Measurements from ENCODE around the gene SMPD3.

The SMPD3 gene

DNA sequence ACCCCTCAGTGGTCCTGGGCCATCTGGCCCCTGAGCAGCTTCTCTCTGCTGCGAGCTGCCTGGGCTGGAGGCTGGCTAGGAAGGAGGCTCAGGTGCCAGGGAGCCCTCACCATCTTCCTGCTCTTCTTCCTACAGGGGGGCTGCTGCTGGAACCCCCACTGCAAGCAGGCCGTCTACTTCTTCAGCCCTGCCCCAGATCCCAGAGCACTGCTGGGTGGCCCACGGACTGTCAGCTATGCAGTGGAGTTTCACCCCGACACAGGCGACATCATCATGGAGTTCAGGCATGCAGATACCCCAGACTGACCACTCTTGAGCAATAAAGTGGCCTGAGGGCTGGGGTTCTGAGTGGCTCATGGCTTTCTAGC, 91.4 kb downstream of the SMPD3 start:
- TF ChIP-seq POLR2AphosphoS5 (IDR thresholded peaks at IDR 0.05; ENCODE audit: low read depth, low read length) (no peak), REST (IDR thresholded peaks at IDR 0.05; ENCODE audit: insufficient read depth in 1 of 2, low read depth in 2 of 2, low read length in 2 of 2) (no peak), SIN3A (IDR thresholded peaks at IDR 0.05; ENCODE audit: borderline replicate concordance, insufficient read depth, low read length) (no peak), TAF1 (IDR thresholded peaks at IDR 0.05; ENCODE audit: borderline replicate concordance, insufficient read depth, low read length) (no peak), FOXP2 (optimal IDR thresholded peaks at IDR 0.05; ENCODE audit: borderline replicate concordance, extremely low read depth, extremely low read length, insufficient read depth) (no peak)

DNA sequence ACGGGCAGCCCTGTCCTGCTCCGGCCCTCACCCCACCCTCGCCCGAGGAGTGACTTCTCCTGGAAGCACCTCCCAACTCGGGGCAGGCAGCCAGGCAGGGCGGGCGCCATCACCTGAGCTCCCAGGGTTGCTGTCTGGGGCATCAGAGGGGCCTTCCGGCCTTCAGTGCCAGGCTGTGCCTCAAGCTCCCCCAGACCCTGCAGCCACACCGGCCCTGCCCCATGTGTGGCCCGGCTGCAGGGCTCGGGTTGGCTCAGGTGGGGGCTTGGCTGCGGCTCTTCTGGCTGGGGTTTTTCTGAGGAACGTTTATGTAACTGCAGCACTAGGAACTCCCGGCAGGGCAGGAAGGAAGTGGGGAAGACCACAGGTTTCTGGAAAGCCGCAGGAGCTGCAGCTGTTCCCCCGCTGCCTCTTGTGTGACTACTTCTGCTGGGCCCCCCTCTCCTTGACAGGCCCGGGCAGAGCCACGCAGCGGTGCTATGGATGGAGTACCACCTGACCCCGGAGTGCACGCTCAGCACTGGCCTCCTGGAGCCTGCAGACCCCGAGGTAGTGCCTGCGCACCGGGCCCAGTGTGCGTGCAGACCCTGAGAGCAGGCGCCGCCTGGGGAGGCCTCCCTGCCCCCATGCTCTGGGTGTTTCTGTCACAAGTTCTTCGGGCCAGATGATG, 91.9 kb downstream of the SMPD3 start:
- TF ChIP-seq TAF1 (IDR thresholded peaks at IDR 0.05; ENCODE audit: borderline replicate concordance, insufficient read depth, low read length) (no peak), POLR2AphosphoS5 (IDR thresholded peaks at IDR 0.05; ENCODE audit: low read depth, low read length) (no peak), REST (IDR thresholded peaks at IDR 0.05; ENCODE audit: insufficient read depth in 1 of 2, low read depth in 2 of 2, low read length in 2 of 2) (no peak), SIN3A (IDR thresholded peaks at IDR 0.05; ENCODE audit: borderline replicate concordance, insufficient read depth, low read length) (no peak), FOXP2 (optimal IDR thresholded peaks at IDR 0.05; ENCODE audit: borderline replicate concordance, extremely low read depth, extremely low read length, insufficient read depth) (no peak)

DNA sequence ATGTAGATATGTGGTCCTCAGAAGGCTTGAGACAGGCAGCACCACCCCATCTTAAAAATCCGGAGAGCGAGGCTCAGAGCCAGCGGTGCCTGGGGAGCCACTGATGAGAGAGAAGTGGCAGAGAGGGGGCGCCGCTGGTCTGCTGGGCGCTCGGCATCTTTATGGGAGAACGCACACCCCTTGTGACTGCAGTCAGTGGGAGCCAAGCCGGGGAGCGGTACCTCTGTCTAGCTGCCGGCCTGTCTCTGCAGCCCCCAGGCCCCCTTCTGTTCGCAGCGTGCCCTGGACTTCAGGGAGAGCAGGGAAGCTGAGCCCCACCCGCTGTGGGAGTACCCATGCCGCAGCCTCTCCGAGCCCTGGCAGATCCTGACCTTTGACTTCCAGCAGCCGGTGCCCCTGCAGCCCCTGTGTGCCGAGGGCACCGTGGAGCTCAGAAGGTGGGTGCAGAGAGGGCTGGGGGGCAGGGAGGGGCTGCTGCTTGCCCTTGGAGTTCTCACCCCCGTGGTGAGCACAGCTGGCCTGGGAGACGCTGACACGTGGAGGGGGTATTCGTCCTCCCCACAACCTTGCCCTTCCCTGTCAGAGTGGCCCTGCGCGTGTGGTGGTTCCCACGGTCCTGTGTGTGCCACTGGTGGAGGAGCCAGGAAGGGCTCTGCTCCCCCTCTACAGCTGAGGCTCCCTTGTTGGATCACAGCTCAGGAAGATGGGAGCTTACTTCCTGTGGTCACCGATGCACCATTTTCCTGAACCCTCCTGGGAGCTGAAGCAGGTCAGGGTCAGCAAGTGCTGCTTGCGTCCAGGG, 92.7 kb downstream of the SMPD3 start:
- no peak for TF ChIP-seq FOXP2 (optimal IDR thresholded peaks at IDR 0.05; ENCODE audit: borderline replicate concordance, extremely low read depth, extremely low read length, insufficient read depth)
- no peak for TF ChIP-seq POLR2AphosphoS5 (IDR thresholded peaks at IDR 0.05; ENCODE audit: low read depth, low read length)
- TF ChIP-seq REST (IDR thresholded peaks at IDR 0.05; ENCODE audit: insufficient read depth in 1 of 2, low read depth in 2 of 2, low read length in 2 of 2): no peak

DNA sequence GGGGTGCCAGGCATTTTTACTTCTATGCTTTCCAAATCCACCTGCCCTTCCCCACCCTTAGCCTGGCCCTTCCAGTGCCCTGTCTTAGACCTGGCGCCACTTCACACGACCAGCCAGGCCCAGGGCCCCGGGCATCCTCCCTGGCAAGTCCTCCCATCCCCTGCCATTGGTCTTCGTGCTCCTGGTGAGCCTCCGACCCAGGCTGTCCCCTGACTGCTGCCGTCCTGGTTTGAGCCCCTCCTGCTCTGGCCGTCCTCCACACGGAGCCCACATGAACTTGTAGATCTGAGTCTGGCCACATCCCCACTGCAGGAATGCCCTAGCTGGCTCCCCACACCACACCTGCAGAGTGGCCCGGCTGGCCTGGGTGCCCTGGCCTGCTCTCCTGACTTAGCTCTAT, 93.5 kb downstream of the SMPD3 start:
- no peak for TF ChIP-seq FOXP2 (optimal IDR thresholded peaks at IDR 0.05; ENCODE audit: borderline replicate concordance, extremely low read depth, extremely low read length, insufficient read depth)
- TF ChIP-seq REST (IDR thresholded peaks at IDR 0.05; ENCODE audit: insufficient read depth in 1 of 2, low read depth in 2 of 2, low read length in 2 of 2): no peak
- no peak for TF ChIP-seq POLR2AphosphoS5 (IDR thresholded peaks at IDR 0.05; ENCODE audit: low read depth, low read length)
